Middle frontal gyrus (tissue), 1 donor: ENCODE measurements around the gene MS4A4E.
A peak's percentile ranks its signal among the peaks of the same experiment; 100 is the strongest.
"Not testable (repeated sequence)": the region's sequence is repeated elsewhere in the genome, so short reads cannot be mapped to it uniquely, and the experiment has no call there.

Experiments
- DNase-seq: peaks from one replicate; pipeline ENCODE4 v3.0.0-alpha.2; 2015; ENCODE audit warnings: low spot score; ENCODE audit errors: extremely low spot score

The MS4A4E gene

GRCh38 chr11:60242740-60243239 lies at the start of gene MS4A4E:
Gene MS4A4E, minus strand, starts transcription at chr11:60243137. Its CDS starts 13,082 bp downstream, at chr11:60230055.
- no peak for DNase-seq

DNA sequence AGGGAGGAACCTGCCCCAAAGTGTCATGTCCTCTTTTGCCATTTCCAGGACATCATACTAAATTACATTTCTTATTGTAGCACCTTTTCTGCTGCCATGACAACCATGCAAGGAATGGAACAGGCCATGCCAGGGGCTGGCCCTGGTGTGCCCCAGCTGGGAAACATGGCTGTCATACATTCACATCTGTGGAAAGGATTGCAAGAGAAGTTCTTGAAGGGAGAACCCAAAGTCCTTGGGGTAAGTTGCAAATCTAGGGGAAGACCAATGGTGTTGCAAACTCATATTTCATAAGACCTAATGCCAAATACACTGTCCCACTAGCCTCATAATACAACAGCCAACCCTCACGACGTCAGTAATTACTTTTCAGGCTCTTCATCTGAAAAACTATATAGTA lies 49.2 kb upstream of the MS4A4E start:
- no peak for DNase-seq

GRCh38 chr11:60288531-60288930 lies 45.6 kb upstream of the MS4A4E start:
- no peak for DNase-seq

- DNase-seq = not testable (repeated sequence)
Measured at GRCh38 chr11:60285411-60286126, 42.6 kb upstream of the MS4A4E start.

DNA sequence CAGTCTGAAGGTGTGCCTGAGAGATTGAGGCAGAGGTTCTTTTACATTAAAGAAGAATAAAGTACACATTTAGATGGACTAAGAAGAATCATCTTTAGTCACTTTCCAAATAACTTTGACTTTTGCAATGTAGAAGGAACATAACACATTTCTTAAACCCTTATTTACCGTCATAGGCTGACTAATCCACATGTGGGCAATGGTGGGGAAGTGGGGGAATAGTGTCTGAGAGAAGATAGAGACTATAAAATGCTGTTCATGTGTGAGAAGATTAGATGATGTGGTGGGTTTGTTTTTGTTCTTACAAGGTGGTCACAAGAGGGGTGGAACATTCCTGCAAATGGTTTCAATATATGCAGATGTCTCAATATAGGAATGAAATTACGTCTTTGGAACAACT lies 39.3 kb upstream of the MS4A4E start:
- no peak for DNase-seq

DNA sequence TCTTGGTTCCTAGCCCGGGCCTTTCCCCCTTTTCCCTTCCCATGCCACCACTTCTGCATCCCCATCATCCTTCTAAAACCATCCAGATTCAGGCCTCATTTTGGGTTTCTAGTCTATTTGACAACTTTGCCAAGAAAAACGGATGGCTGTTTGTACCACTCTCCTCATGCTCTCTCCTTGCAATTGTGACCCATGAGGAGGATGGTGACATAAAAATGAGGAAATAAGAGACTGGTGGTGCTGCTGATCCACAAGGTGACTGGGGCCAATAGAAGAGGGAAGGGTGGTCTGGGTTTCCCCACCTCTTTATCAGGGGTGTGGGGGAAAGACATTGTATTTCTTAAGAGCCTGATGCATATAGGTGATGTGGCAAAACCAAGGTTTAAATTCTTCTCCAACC lies 38.5 kb upstream of the MS4A4E start:
- DNase-seq = no peak

- DNase-seq = no peak
Measured at GRCh38 chr11:60280412-60280811, 37.5 kb upstream of the MS4A4E start, which contains the start of gene MS4A4A. Gene MS4A4A, plus strand, starts transcription at chr11:60280666. Its CDS starts 10 bp downstream, at chr11:60280676.

DNA sequence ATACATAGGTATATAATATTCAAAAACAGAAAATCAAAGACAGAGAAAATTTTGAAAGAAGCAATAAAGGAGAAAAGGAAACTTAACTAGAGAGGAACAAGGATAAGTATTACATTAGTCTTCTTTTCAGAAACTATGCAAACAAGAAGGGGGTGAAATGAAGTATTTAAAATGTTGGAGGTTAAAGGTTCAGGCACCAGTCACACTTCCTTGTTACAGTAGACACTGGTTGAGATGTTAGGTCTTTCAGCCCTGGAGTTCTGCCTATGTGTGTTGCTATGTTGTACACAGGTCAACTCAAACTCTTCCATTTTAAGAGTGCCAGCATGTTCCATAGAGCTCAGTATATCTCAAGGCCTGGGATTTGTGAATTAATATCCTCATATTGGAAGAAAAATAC lies 31.5 kb upstream of the MS4A4E start:
- DNase-seq = no peak

DNA sequence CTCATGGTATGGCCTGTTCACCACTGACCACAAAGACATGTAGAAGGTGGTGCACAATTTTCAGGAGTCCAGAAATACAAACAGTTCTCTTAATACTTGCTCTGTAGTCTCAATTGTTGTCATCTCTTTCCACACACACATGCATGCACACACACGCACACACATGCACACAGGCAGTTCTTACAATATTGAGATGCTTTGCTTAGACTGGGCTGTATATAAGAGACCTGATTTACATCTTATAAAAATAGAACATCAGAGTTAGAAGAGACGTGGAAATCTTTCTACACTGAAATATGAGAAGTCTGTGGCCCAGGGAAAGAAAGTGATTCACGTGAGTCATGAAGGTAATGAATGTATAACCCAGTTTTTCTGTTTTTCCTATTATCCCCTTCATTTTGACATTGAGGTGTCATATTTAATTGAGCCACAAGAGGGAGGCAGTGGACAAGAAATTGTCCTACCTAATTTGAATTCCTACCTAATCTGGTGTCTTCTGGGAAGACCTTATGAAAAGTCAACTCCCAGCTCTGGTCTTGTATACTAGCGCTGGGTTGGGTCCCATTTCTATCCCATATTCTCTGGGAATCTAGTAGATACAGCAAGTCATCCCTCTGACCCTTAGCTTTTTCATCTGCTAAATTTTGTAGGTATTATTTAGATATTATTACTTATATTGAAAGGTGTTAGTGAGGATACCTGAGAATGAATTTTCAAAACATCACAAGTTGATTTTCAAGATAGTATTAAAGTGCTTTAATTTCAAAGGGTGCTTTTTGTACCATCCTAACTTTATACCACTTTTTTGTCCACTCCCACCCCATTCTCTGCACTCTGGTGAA lies 22.7 kb upstream of the MS4A4E start:
- DNase-seq = peak; percentile 17

- DNase-seq = no peak
Measured at GRCh38 chr11:60264644-60265043, 21.7 kb upstream of the MS4A4E start.

DNA sequence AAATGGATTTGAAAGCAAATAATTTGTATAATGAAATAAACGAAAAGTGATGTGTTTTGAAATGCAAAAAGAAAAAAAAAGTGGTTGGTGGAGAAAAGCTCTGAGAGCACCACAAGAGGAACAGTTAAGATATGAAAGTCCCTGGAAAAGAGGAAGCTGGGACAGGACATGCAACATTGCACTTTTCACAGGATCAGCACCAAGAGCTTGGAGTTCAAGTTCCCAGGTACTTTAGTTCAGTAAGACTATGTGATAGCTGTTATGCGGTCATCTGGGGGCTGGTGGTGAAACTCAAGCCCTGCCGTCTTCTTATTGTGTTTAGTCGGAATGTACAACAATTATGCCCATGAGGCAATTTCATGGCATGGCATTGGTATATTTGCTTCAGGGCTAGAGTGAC lies 20.5 kb upstream of the MS4A4E start:
- no peak for DNase-seq

DNA sequence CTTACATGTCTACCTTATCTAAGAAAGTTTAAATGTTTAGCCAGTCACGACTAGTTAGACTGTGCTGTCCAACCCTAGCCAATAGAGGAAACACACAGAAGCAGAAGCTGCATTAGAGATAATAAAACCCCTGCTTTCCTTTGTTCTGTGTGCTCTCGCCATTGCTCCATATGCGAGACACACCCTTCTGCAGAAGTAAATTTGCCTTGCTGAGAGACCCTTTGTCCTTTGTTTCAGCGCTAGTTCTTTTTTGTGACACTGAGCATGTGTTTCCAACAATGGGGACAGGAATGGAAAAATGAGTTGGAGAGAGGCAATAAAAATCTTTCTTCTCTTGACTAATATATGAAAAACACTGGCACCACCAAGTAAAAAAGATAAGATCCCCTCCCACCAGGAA lies 18.1 kb upstream of the MS4A4E start:
- DNase-seq = no peak

DNA sequence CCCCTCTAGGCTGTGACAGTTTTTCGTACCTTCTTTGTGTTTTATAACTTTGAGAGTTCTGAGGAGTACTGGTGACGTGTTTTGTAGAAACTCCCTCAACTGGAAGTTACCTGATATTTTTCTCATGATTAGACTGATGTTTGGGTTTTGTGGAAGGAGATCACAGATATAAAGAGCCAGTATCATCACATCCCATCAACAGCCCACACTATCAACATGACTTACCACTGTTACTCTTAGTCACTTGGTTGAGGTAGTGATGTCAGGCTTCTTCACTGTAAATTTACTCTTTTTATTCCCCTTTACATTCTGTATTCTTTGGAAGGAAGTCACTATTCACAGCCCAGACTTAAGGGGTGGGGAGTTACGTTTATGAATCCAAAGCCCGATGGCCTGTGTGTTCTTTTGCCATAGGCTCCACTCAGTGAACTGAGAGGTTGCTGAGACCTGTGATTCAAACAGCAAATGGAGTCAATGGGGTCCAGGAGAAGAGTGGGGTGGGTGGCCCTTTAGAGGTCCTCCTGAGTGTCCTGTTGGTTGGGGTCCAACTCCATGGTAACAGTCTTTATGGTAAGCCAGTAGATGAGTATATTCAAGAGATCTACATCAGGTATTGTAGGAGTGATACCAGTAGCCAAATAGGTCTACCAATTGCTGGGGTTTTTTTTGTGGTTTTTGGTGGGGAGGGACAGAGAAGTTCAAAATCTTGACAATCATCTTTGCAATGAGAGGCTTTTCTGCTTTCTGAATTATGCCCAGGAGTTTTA lies 15.2 kb upstream of the MS4A4E start:
- DNase-seq = no peak

DNA sequence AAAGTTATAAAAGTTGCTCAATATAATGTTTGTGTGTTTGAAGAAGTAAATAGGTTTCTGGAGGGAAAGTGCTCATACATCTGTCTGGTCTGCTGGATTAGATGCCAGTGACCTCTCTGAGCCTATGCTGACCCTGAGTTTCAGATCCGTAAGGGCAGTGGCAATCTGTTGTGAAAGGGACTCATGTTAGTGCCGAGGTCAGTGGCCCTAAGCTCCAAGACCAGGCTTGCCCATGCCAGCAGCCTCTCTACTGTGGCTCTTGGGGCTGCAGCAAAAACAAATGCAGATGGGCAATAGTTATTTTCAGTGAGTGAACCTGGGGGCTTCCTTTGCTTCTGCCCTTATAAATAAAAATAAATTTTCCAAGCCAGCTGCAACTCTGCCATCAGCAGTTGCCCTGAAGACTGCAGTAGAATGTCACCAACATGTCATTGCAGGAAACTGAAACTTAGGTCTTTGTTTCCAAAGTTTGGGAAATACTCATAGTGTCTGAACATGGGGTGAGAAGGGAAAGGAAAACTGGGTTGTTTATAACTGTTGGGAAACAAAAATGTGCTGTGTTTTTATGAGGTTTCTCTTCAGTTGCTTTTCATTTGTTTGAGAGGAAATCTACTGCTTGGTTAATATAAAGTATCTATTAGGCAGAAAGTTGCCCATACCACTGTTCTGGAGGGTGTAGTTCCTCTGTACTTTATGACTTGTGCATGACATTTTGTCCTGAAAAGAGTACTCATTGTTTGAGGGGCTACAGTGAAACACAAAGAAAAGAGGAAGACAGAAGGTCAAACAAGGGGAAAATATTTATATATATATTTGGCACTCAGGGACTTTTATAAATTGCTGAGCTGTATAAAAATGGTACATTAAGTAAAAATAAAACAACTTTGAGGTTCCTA lies 9.5 kb upstream of the MS4A4E start:
- DNase-seq = no peak

- DNase-seq = peak; percentile 8
Measured at GRCh38 chr11:60251485-60252212, 8.7 kb upstream of the MS4A4E start.

- no peak for DNase-seq
Measured at GRCh38 chr11:60241786-60242185, 1.2 kb downstream of the MS4A4E start.

GRCh38 chr11:60240662-60241061 lies 2.3 kb downstream of the MS4A4E start:
- DNase-seq = no peak

DNA sequence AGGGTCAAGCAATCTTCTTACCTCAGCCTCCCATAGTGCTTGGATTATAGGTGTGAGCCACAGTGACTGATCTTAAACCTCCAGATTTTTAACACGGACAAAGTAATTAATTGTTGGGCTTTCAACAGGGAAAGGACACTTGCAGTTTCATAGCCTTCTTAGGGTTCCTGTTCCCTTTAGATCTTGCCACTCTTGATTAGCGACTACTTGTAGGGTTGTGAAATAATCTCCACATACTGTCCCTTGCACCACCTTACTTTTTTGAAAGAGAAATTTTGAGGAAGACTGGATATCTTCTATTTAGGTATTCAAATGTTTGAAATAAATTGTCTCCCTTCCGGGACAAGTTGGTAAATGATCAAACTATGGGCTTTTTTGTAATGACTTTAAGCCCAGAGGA lies 7.6 kb downstream of the MS4A4E start:
- no peak for DNase-seq

- no peak for DNase-seq
Measured at GRCh38 chr11:60230681-60231080, 12.3 kb downstream of the MS4A4E start.

DNA sequence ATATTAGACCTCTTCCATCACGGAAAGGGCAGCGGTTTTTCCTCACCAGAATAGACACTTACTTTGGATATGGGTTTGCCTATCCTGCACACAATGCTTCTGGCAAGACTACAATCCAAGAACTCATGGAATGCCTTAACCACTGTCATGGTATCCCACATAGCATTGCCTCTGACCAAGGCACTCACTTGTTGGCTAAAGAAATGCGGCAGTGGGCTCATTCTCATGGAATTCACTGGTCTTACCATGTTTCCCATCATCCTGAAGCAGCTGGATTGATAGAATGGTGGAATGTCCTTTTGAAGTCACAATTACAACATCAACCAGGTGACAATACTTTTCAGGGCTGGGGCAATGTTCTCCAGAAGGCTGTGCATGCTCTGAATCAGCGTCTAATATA lies 20.8 kb downstream of the MS4A4E start:
- no peak for DNase-seq
